Naive thymus-derived CD4-positive, alpha-beta T cell (primary cell): ENCODE measurements around the gene ACP3. TPM values are rescaled to one million over a fixed set of nuclear protein-coding genes. Genes with fewer than 3 reads are reported as not detected.
"Not testable (repeated sequence)": the region's sequence is repeated elsewhere in the genome, so short reads cannot be mapped to it uniquely, and the experiment has no call there.

Experiments
- ATAC-seq: fragments of 150-1000 bp; cut with Tn5 transposase; 2 replicates; pipeline ENCODE4 v1.10.0; 2021; ENCODE audit warnings: mild to moderate bottlenecking, moderate library complexity
- CTCF ChIA-PET: fragments of 350-600 bp; sonication (Branson Sonifier 250); formaldehyde crosslinking; loops from one replicate; lab custom pipeline; 2021; ENCODE audit warnings: antibody characterized with exemption; lab: Charles Lee
- POLR2A ChIA-PET: fragments of 350-600 bp; sonication (Branson Sonifier 250); formaldehyde crosslinking; loops from one replicate; lab custom pipeline; 2021; ENCODE audit warnings: antibody characterized with exemption, inconsistent platforms; lab: Charles Lee
- DNase-seq, 9 donors: peaks; one replicate each; pipeline versions ENCODE4 v3.0.0 to v3.0.0-alpha.2; 2020 to 2022; ENCODE audit warnings: mixed read lengths in 1 of 9
- H3K27ac ChIP-seq: one replicate; pipeline ENCODE4 v1.7.0; 2013; ENCODE audit warnings: mild to moderate bottlenecking, low read depth, low read length, moderate library complexity
- H3K27me3 ChIP-seq, 2 donors: one replicate each; pipeline ENCODE4 v1.7.0; 2013; ENCODE audit warnings: low read length in 2 of 2, mild to moderate bottlenecking in 2 of 2, moderate library complexity in 2 of 2; ENCODE audit not compliant: control insufficient read depth in 2 of 2, insufficient read depth in 2 of 2
- H3K36me3 ChIP-seq, 3 experiments: 1 replicate in 2 of 3; 2 replicates in 1 of 3; pipeline ENCODE4 v1.7.0; 2013; ENCODE audit warnings: low read length in 3 of 3, mild to moderate bottlenecking in 3 of 3, moderate library complexity in 1 of 3; ENCODE audit not compliant: insufficient read depth in 3 of 3, control insufficient read depth in 2 of 3
- H3K4me1 ChIP-seq, 2 donors: one replicate each; pipeline ENCODE4 v1.7.0; 2013; ENCODE audit warnings: low read length in 2 of 2, mild to moderate bottlenecking in 2 of 2, moderate library complexity in 1 of 2; ENCODE audit not compliant: control insufficient read depth in 2 of 2, insufficient read depth in 2 of 2
- H3K4me3 ChIP-seq: 2 replicates; pipeline ENCODE4 v1.7.0; 2013; ENCODE audit warnings: mild to moderate bottlenecking, low read length
- H3K9me3 ChIP-seq, 3 experiments: 1 replicate in 2 of 3; 2 replicates in 1 of 3; pipeline ENCODE4 v1.7.0; 2013; ENCODE audit warnings: low read length in 3 of 3; ENCODE audit not compliant: control insufficient read depth in 2 of 3
- H3K27ac Mint-ChIP-seq, 9 donors: one replicate each; pipeline ENCODE4 v1.8.0; 2020 to 2022; ENCODE audit warnings: mixed read lengths in 9 of 9, mild to moderate bottlenecking in 8 of 9, moderate library complexity in 5 of 9, inconsistent platforms in 2 of 9
- H3K27me3 Mint-ChIP-seq, 5 donors: one replicate each; pipeline ENCODE4 v1.8.0; 2021 to 2022; ENCODE audit warnings: mixed read lengths in 5 of 5, mild to moderate bottlenecking in 1 of 5
- H3K36me3 Mint-ChIP-seq, 5 donors: one replicate each; pipeline ENCODE4 v1.8.0; 2020 to 2022; ENCODE audit warnings: mixed read lengths in 5 of 5, mild to moderate bottlenecking in 3 of 5, inconsistent platforms in 1 of 5
- H3K4me1 Mint-ChIP-seq, 7 donors: one replicate each; pipeline ENCODE4 v1.8.0; 2020 to 2022; ENCODE audit warnings: mixed read lengths in 7 of 7, mild to moderate bottlenecking in 3 of 7, inconsistent platforms in 1 of 7
- H3K4me3 Mint-ChIP-seq, 10 donors: one replicate each; pipeline ENCODE4 v1.8.0; 2020 to 2022; ENCODE audit warnings: mild to moderate bottlenecking in 10 of 10, mixed read lengths in 10 of 10, moderate library complexity in 6 of 10, inconsistent platforms in 2 of 10
- H3K9me3 Mint-ChIP-seq, 11 donors: one replicate each; pipeline ENCODE4 v1.8.0; 2020 to 2022; ENCODE audit warnings: mixed read lengths in 11 of 11, mild to moderate bottlenecking in 4 of 11, inconsistent platforms in 1 of 11, moderate library complexity in 1 of 11
- intact Hi-C, 2 donors: fragments of 100-400 bp; cut with micrococcal nuclease; formaldehyde crosslinking; loops; one replicate each; pipeline ENCODE4 v1.15.1; 2023
- polyA plus RNA-seq, 2 donors: library from polyadenylated mRNA; unstranded; fragments of 300-500 nt; fragmentation: Illumina TruSeq; gene quantifications; one replicate each; pipeline ENCODE4 v1.2.3, GENCODE V29; 2021
- total RNA-seq, 6 experiments: library from RNA in 5 of 6; stranded (reverse) in 5 of 6; gene quantifications; 1 replicate in 5 of 6; 2 replicates in 1 of 6; pipeline ENCODE4 v1.2.3 and lab custom pipeline; 2021 to 2026

Gene ACP3
- total and polyA plus RNA-seq, 7 experiments from 2014 or later, result 0.32 to 19.0 (median 1.9) TPM; not detected in 4

DNA sequence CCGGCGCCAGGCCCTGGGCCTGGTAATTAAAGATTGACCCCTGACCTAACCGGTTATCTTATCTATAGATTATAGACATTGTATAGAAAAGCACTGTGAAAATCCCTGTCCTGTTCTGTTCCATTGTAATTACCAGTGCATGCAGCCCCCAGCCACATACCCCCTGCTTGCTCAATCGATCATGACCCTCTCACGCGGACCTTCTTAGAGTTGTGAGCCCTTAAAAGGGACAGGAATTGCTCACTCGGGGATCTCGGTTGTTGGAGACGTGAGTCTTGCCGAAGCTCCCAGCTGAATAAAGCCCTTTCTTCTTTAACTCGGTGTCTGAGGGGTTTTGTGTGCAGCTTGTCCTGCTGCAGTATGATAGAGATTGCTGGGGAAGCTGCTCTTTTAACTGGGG is 7.2 kb upstream of the ACP3 start:
- intact Hi-C loops, H3K27me3 ChIP-seq, H3K9me3 ChIP-seq, ATAC-seq, POLR2A ChIA-PET, H3K9me3 Mint-ChIP-seq, DNase-seq, H3K4me1 Mint-ChIP-seq, H3K4me3 Mint-ChIP-seq, H3K4me3 ChIP-seq, H3K27ac ChIP-seq, H3K4me1 ChIP-seq, H3K27ac Mint-ChIP-seq, CTCF ChIA-PET, H3K27me3 Mint-ChIP-seq, H3K36me3 ChIP-seq, H3K36me3 Mint-ChIP-seq: not testable (repeated sequence)

GRCh38 chr3:132311316-132311715 is 5.9 kb upstream of the ACP3 start:
- Histone ChIP-seq H3K4me1 (no peaks in the 10 kb centered on the region), H3K27me3 (no peaks in the 10 kb centered on the region), H3K36me3 (no peaks in the 10 kb centered on the region), H3K4me3 (no peak overlapping the region), H3K27ac (no peak overlapping the region), H3K9me3 (no peaks in the 10 kb centered on the region)
- CTCF ChIA-PET, result no interaction called here
- H3K27me3 Mint-ChIP-seq, result peaks cover 0 to 13% (median 6%) of the 10 kb centered on the region in 5 donors
- no peaks in the 10 kb centered on the region for H3K36me3 Mint-ChIP-seq
- POLR2A ChIA-PET, result no interaction called here
- no peak overlapping the region for H3K4me3 Mint-ChIP-seq
- intact Hi-C loops, result no loop called here
- DNase-seq (no peak), ATAC-seq (no peak)
- H3K27ac Mint-ChIP-seq, result no peak overlapping the region
- no peaks in the 10 kb centered on the region for H3K4me1 Mint-ChIP-seq
- no peaks in the 10 kb centered on the region for H3K9me3 Mint-ChIP-seq

GRCh38 chr3:132311841-132312240 is 5.4 kb upstream of the ACP3 start:
- no peak for DNase-seq
- Mint-ChIP-seq H3K4me1 (no peaks in the 10 kb centered on the region), H3K9me3 (no peaks in the 10 kb centered on the region), H3K27me3 (peaks cover 0 to 13% (median 6%) of the 10 kb centered on the region in 5 donors), H3K36me3 (no peaks in the 10 kb centered on the region), H3K4me3 (no peak overlapping the region), H3K27ac (no peak overlapping the region)
- no peaks in the 10 kb centered on the region for H3K36me3 ChIP-seq
- intact Hi-C loops, result no loop called here
- CTCF ChIA-PET, result no interaction called here
- no peak overlapping the region for H3K4me3 ChIP-seq
- no peaks in the 10 kb centered on the region for H3K4me1 ChIP-seq
- POLR2A ChIA-PET, result no interaction called here
- H3K9me3 ChIP-seq, result no peaks in the 10 kb centered on the region
- no peak for ATAC-seq
- H3K27me3 ChIP-seq, result no peaks in the 10 kb centered on the region
- H3K27ac ChIP-seq, result no peak overlapping the region

DNA sequence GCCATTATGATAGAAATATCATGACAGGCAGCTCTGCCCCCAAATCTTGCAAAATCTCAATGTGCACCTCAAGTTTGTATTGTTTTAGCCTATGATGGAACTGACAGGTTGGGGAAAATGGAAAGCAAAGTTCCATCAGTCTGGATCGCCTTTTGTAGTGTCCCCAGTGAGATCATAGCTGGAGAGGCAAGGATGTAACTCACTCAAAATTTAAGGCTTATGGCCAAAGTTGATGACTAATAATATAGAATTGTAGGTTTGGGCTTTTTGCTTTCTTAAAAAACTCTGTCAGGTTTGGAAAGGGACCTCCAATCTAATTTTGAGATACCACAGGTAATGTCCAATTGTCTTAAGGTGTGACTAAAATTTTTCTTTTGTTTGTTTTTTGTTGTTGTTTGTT is 1.4 kb upstream of the ACP3 start:
- intact Hi-C loops, result no loop called here
- no peak overlapping the region for H3K27ac ChIP-seq
- Mint-ChIP-seq H3K9me3 (no peaks in the 10 kb centered on the region), H3K27me3 (peaks cover 5 to 24% (median 11%) of the 10 kb centered on the region in 5 donors), H3K4me3 (no peak overlapping the region), H3K27ac (no peak overlapping the region), H3K4me1 (peaks cover 0 to 4% (median 0%) of the 10 kb centered on the region in 7 donors), H3K36me3 (no peaks in the 10 kb centered on the region)
- no peak for ATAC-seq
- ChIA-PET CTCF (no interaction called here), POLR2A (no interaction called here)
- no peaks in the 10 kb centered on the region for H3K9me3 ChIP-seq
- H3K4me3 ChIP-seq, result no peak overlapping the region
- H3K4me1 ChIP-seq, result no peaks in the 10 kb centered on the region
- H3K27me3 ChIP-seq, result no peaks in the 10 kb centered on the region
- H3K36me3 ChIP-seq, result no peaks in the 10 kb centered on the region
- DNase-seq, result no peak

GRCh38 chr3:132318451-132318850 is 1.2 kb downstream of the ACP3 start:
- peaks cover 5 to 35% (median 15%) of the 10 kb centered on the region in 5 donors for H3K27me3 Mint-ChIP-seq
- no peak overlapping the region for H3K4me3 Mint-ChIP-seq
- ChIA-PET CTCF (no interaction called here), POLR2A (interaction anchor here (0.6 kb wide), 1 partner anchor 502 kb away, joined by 3 read pairs; no protein-coding TSS in a partner anchor)
- H3K27ac ChIP-seq, result no peak overlapping the region
- H3K36me3 Mint-ChIP-seq, result no peaks in the 10 kb centered on the region
- H3K27ac Mint-ChIP-seq, result no peak overlapping the region
- no peaks in the 10 kb centered on the region for H3K9me3 Mint-ChIP-seq
- H3K9me3 ChIP-seq, result no peaks in the 10 kb centered on the region
- no peaks in the 10 kb centered on the region for H3K27me3 ChIP-seq
- intact Hi-C loops, result no loop called here
- DNase-seq (no peak), ATAC-seq (no peak)
- H3K4me3 ChIP-seq, result no peak overlapping the region
- H3K4me1 Mint-ChIP-seq, result peaks cover 0 to 4% (median 0%) of the 10 kb centered on the region in 7 donors
- H3K36me3 ChIP-seq, result no peaks in the 10 kb centered on the region
- no peaks in the 10 kb centered on the region for H3K4me1 ChIP-seq

DNA sequence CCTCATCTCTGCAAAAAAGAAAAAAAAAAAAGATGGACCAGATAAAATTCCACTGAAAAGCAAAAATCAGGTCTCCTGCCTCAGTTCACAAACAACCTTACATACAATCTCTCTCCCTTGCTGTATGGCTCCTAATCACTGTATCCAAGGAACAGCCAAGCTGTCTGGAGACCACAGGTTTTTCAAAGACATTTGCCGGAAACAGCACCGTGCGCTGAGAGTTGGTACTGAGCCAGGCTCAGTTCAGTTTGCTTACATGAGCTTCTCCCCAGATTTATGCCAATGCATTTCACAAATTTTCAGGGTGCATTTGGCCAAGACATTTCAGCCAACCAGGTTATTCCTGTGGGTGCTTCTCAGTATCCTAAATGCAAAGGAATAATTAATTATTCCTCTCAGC is 4.1 kb downstream of the ACP3 start:
- H3K36me3 ChIP-seq, result no peaks in the 10 kb centered on the region
- H3K4me3 ChIP-seq, result no peak overlapping the region
- ChIA-PET CTCF (no interaction called here), POLR2A (no interaction called here)
- Mint-ChIP-seq H3K27me3 (peaks cover 5 to 28% (median 17%) of the 10 kb centered on the region in 5 donors), H3K36me3 (no peaks in the 10 kb centered on the region), H3K4me3 (no peak overlapping the region), H3K9me3 (no peaks in the 10 kb centered on the region), H3K27ac (no peak overlapping the region), H3K4me1 (peaks cover 0 to 4% (median 0%) of the 10 kb centered on the region in 7 donors)
- intact Hi-C loops, result no loop called here
- no peak for ATAC-seq
- no peaks in the 10 kb centered on the region for H3K4me1 ChIP-seq
- no peaks in the 10 kb centered on the region for H3K27me3 ChIP-seq
- H3K27ac ChIP-seq, result no peak overlapping the region
- no peak for DNase-seq
- no peaks in the 10 kb centered on the region for H3K9me3 ChIP-seq

DNA sequence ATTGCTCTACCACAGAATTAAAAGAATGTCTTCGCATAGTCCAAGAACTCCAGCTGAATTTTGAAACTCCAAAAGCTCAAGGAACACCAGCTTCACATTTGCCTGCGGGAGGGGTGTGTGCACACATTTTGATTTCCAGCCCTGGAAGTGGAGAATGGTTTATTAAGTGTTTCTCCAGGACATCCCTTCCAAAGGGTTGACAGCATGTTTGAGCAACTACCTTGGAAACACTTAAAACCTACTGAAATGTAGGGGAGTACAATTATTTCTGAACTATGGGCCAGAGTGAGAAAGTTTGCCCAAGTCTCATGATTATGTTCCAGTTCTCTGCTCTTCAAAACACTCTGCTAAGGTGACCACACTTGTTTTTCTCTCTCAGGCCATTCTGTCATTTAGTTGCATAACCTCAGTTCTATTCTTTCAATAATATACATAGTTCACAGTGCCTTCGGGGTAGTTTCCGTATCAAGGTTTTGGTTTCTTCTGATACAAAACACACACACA is 7.9 kb downstream of the ACP3 start:
- Histone ChIP-seq H3K36me3 (no peaks in the 10 kb centered on the region), H3K9me3 (no peaks in the 10 kb centered on the region), H3K4me1 (no peaks in the 10 kb centered on the region), H3K27ac (no peak overlapping the region), H3K4me3 (no peak overlapping the region), H3K27me3 (no peaks in the 10 kb centered on the region)
- ChIA-PET CTCF (no interaction called here), POLR2A (no interaction called here)
- intact Hi-C loops, result no loop called here
- Mint-ChIP-seq H3K4me1 (no peaks in the 10 kb centered on the region), H3K27ac (no peak overlapping the region), H3K36me3 (no peaks in the 10 kb centered on the region), H3K4me3 (no peak overlapping the region), H3K27me3 (peaks cover 5 to 37% (median 19%) of the 10 kb centered on the region in 5 donors), H3K9me3 (no peaks in the 10 kb centered on the region)
- ATAC-seq, result no peak
- DNase-seq, result no peak
